Activated CD4-positive, alpha-beta T cell treated with anti-CD3 and anti-CD28 coated beads, Interleukin-10, Interleukin-2, amounts not matched to agents 100 ng/mL and 50 ng/mL, durations not matched to agents 16 hours and 8 hours (primary cell): ENCODE data around the gene RAB1B.

Source experiments
- DNase-seq: peaks from one replicate; pipeline ENCODE4 v3.0.0-alpha.2; 2020

RAB1B gene

DNA sequence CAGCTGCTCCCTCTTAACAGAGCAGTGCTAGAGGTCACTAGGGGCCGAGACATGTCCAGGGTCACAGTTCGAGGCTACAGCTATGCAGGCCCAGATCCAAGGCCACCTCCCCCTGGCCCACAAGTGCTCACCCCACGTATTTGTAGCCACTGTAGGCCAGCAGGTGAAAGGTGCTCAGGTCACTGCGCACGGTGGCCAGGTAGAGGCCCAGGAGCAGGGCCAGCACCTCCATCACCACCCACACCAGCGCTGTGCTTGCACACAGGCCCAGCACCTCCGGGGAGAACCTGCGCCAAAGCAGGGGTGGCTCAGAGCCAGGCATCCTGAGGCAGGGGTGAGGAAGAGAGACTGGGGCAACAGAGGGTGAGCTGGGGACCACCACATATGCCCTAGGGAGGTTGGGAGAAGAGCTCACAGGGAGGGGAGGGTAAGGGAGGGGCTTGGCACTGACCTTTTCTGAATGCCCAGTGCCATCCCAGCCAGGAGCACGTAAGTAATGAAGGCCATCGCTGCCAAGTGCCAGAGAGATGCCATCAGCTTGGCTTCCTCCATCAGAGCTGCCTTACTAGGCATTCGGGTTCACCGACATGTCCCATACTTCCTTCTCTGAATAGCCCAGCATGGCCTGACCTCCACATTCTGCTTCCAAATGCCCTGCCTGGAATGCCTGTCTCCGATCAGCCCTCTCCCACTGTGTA, 17.0 kb downstream of the RAB1B start:
- DNase-seq, result no peak

DNA sequence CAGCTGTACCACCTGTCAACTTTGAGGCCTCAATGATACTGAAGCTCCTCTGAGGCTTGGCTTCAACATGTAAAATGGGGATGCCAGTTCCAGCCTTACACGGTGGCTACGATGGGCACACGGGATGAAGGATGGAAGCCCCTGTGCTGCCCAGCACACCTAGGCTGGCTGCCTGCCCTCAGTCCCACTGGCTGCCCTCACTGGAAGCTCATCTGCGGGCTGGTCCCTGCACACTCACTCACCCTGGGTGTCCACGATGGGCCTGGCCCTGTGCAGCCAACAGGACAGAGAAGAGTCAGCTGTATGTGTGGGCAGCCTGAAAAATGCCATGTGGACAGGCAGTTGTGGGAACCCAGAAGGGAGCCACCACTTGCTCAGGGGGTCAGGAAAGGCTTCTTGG, 18.3 kb downstream of the RAB1B start:
- no peak for DNase-seq

DNA sequence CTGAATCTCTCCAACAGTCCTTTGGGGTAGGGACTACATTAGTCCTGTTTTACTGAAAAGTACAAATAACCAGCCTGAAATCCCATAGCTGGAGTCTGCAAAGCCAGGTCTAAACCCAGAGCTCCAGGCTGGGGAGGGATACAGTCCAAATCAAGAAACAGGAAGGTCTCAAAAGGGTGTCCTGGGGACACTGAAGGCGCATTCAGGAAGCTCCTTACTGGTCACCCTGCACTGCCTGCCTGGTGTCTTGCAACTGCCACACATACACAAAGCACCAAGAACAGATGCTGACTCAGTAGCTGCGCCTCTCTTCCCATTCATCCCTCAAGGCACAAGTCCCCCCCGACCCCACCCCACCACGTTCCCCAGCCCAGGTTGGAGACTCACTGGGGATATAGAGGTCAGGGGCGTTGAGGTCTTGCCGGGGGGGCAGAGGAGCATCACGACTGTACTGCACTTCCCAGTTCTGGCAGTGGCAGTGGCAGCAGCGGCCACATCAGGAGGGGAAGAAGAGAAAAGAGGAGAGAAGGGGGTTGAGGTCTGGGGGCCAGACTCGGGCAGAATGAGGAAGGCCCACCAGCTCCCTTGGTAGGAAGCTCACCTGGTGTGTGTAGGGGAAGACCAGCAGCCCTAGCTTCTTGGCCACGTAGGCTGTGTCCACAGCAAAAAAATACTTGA, 18.9 kb downstream of the RAB1B start:
- DNase-seq, result no peak

DNA sequence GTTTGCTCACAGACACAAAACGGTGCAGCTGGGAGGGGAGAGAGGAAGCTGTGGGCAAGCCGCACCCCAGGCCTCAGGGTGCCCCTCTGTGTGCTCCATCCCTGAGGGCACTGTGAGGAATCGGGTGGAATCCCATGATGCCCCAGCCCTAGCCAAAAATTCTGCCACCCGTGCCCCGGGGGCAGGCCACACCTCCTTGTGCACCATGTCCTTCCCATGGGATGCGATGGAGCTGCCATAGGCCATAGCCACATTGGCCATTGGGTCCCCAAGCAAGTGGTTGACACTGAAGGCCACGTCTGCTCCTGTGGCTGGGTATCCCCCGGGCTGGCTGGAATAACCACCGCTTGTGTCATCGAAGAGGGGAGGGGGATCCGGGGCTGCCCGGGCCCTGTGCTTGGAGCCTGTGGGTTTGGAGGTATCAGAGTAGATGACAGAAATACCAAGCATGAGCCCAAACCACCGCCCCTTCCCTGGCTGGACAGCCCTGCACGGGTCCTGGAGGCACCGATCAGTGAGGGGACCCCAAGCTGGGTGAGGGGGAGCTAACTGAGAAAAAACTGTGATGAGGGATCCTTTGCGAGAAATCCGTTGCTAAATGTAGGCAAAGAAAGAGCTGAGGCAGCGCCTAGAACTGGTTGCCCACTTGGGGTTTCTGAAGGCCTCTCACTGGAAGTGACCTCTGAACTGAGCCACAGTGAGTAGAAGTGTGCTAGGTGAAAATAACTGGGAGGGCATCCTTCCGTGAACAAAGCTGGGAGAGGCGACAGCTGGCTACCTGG, 19.6 kb downstream of the RAB1B start:
- no peak for DNase-seq

DNA sequence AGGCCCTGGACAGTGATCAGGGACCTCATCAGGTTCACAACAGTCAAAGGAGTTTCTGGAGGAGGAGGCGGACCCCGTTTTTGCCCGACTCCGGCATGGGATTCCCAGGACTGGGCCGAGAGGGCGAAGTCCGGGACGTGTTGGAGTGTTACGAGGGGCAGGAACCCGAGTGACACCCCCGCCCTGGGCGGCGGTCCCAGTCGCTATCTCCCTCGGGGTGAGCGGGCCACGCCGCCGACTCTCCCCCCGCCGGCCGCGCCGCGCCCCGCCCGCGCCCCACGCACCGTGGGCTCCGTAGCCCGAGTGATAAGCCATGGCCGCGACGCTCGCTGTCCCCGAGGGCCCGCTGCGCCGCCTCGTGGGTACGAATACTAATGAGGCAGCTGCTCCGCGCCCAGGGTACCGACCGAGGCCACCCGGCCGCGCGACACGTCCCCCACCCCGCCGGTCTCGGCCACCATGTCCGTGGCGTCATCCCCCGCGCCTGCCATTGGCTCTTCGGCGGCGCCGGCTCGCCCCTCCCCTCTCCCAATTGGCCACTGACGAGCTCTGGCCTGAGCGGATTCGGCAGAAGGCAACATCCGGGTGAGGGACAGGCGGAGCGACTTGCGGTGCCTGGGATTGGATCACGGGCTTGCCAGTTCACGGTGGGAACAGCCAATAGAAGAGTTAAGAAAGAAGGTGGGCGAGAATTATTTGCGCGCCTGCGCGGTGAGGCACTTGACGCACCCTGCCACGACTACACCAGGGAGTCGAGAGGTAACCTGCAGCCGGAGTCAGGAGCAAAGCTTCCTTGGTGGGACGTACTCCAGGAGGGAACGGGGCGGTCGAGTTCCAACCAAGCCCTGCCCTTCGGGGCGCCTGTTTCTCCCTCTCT, 20.5 kb downstream of the RAB1B start, which contains the start of gene YIF1A:
TSS of gene YIF1A (minus strand) at position 473 of the 877 bp plus-strand sequence. CDS start at position 315, 158 bp downstream.
- peak; percentile 100 for DNase-seq

DNA sequence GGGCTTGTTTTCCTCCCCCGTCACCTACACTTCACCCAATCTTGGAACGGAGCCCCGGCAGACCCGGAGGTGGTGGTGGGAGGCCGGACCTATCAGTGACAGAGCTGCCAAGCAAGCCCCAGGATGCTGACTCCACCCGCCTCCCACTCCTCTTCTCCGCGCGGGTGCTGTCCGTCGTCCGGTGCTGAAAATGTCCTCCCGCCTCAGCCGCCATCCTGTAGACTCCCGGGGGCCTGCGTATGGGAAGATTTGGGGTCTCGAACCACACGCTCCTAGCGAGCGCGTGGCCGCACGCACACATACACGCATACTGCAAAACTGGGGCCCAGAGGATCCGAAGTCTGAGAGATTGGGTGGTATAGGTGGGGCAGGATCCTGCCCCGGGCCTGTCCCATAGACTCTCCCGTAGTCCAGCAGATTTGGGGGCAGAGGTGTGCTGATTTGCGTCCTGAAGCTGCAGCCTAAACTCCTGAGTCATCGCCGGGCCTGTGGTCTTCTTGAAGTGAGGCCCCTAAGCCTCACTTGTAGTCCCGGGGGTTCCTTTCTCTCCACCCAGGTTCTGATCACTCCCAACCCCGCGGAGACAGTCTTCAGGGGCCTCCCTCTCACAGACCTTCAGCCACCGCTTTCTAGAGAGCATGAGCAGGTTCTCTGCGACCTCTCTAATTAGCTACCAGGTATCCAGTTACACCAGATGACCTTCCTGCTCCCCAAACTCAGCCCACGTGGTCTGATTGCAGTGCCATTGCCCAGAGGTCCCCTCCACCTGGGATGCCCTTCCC, 21.3 kb downstream of the RAB1B start:
- DNase-seq, result peak; percentile 83

DNA sequence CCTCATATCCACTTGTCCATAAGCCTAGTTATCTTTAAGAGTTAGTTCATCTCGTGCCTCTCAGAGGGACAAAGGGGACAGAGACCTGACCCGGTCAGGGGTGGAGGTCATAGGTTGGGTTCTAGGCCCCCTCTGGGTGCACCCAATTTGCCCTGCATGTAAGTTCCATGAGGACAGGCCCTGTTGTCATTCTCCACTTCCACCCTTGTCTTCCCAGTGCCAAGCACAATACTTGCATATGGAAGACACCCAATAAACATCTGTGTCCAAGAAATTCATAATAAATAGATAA, 21.8 kb downstream of the RAB1B start:
- DNase-seq, result no peak

DNA sequence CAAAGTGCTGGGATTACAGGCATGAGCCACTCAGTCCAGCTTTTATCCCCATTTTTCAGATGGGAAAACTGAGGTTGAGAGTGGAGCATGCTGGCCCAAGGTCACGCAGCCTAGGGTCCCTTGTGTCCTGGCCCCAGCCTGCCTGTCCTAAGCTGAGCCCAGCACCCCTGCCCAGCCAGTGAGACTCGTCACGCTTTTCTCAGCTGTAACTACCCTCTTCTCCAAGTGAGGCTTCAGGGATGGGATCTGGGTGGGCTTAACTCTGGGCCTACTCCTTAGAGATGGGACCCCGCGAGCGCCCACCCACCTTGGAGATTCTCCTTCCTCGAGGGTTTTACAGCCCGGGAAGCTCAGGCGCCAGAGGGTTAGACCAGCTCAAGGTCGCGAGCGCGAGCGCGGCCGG, 22.9 kb downstream of the RAB1B start:
- DNase-seq, result no peak

DNA sequence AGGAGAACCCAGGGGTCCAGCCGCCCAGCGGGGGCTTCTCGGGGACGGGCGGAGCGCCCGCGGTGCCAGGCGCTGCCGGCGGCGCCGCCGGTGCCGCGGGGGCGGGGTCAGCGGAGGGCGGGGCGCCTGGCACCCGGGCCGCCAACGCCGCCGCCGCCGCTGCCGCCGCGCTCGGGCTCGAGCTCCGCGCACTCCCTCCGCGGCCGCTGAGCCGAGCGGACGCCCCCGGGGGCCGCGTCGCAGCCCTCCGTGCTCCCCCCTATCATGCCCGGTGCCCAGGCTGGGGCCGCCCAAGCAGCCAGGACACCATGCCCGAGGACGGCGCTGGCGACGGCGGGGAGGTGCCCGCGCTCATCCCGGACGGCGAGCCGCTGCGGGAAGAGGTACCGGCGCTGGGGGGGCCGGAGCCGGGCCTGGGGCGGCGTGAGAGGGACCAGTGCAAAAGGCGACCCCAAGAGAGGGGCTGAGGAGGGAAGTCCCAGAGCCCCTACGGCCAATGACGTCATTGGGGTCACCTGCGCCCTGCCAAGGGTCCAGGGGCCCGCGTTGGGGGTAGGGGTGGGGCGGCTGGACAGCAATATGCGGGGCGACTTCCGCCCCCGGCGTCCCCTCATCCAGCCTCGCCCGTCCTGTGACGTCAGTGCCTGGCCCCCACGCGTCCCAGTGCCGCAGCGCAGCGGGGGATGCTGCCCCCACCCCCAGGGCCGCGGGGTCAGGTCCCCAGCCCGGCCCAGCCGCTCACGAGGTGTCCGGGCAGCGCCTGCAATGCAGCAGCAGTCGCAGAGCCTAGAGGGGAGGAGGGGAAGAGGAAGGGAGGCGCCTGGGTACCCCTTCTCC, 23.5 kb downstream of the RAB1B start, which contains the start of gene TMEM151A:
TSS of gene TMEM151A (plus strand) at position 189 of the 837 bp plus-strand sequence. CDS start at position 309, 120 bp downstream.
- DNase-seq, result no peak

DNA sequence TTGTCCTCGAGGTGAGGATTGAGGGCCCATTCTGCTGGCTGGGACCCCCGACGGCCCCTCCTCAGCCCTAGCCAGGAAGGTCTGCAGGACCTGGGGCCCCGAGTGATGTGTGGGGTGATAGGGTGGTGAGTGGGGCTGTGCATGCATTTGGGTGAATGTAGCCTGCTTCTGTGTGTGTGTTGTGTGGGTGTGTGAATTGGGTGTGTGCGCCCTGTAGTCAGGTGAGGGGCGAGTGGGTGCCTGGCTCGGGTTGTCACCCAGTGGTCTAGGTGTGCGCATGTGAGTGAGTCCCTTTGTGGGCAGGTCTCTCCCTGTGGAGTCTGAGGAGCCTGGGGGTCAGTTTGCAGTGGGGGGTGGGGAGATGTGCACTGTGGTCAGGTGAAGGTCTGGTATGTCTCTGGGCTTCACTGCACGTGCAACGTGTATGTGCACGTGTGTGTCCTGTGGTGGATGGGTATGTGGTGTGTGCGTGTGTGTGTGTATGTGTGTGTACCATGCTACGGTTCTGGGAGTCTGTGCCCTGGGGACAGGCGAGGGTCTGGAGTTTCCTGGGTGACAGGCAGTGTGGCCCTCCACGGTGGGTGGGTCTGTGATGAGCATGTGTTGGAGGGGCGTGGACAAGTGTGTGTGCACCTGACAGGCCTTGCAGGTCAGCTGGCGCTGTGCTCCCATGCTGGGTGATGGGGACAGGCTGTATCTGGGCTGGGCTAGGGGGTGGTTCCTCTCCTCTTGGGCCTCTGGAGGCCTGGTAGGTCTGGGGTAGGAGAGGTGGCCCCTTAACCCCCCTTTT, 24.3 kb downstream of the RAB1B start:
- DNase-seq, result no peak

DNA sequence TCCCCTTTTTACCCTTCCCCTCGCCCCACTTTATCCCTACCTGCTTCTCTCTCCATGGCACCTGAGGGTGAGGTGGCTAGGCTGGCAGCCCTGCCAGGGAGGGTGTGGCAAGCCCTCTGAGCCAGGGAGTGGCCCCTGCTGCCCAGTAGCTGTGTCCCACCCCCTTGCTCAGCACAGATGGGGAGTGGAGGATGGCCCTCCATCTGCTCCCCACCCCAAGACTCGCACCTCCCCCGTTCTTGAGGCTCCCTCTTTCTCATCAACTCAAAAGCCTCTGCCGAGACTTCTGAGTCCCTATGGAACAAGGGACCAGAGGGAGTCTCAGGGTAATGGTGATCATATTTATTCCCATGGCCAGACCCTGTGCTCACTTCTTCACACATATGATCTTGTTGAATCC, 24.9 kb downstream of the RAB1B start:
- no peak for DNase-seq

DNA sequence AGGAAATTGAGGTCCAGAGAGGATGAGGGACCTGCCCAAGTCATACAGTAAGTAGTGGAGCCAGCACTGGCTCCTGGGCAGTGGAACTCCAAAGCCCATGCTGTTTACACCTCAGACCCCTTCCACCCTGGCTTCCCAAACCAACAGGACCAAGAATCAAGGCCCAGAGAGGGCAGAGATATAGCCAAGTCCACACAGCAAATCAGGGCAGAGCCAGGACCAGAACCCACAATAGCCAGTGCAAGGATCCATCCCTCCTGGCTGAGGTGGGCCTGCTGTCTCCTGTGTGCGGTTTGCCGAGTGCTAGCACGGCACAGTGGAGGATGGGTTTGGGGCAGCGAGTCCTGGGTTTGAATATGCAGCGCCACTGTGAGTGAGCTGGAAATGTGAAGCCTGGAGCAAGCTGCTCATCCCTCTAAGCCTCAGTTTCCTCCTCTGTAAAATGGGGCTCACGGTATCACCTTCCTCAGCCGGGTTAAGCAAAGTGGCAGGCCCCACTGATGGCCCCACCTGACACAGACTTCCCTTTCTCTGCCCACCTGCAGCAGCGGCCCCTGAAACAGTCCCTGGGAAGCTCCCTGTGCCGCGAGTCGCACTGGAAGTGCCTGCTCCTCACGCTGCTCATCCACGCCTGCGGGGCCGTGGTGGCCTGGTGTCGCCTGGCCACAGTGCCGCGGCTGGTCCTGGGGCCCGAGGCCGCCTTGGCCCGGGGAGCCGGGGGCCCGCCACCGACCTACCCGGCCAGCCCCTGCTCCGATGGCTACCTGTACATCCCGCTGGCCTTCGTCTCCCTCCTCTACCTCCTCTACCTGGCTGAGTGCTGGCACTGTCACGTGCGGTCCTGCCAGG, 25.6 kb downstream of the RAB1B start:
- DNase-seq, result no peak

DNA sequence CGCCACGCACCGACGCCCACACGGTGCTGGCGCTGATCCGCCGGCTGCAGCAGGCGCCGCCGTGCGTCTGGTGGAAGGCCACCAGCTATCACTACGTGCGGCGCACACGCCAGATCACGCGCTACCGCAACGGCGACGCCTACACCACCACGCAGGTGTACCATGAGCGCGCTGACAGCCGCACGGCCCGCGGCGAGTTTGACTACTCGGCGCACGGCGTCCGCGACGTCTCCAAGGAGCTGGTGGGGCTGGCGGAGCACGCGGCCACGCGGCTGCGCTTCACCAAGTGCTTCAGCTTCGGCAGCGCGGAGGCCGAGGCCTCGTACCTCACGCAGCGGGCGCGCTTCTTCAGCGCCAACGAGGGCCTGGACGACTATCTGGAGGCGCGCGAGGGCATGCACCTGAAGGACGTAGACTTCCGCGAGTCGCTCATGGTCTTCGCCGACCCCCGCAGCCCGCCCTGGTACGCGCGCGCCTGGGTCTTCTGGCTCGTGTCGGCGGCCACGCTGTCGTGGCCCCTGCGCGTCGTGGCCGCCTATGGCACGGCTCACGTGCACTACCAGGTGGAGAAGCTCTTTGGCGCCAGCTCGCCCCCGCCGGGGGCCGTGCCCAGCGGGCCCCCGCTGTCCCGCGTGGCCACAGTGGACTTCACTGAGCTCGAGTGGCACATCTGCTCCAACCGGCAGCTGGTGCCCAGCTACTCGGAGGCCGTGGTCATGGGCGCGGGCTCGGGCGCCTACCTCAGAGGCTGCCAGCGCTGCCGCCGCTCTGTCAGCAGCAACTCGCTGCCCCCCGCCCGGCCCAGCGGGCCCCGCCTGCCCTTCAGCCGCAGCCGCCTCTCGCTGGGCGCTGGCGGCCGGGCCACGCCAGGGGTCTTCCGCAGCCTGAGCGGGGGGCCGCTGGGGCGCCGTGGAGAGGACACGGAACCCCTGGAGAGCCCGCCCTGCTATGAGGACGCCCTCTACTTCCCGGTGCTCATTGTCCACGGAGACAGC, 26.5 kb downstream of the RAB1B start:
- DNase-seq, result no peak

DNA sequence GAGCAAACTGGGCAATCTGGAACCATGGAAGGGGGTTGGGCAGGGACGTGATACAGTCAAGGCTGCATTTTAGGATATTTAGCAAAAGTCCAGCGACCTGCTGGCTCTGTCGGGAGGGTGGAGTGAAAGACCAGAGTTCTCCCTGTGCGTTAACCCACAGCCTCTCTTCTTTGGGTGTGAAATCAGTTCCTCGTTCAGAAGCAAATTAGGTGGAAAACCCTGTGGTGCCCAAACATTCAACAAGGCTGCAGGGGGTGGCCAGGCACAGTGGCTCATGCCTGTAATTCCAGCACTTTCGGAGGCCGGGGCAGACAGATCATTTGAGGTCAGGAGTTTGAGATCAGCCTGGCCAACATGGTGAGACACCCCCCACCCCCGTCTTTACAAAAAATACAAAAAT, 29.2 kb downstream of the RAB1B start:
- DNase-seq, result no peak

DNA sequence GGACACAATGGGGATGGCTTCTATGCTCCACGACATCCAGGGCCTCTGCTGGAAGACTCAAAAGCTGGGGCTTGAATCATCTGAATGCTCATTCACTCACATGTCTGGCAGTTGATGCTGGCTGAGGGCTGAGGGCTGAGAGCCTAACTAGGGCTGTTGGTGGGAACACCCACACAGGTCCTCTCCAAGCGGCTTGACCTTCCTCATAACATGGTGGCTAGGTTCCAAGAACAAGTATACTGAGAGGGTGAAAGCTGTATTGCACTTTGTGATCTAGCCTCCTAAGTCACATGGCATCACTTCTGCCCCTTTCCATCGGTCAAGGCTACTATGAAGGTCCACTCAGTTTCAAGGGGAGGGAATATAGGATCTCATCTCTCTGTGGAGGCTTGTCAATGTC, 30.7 kb downstream of the RAB1B start:
- no peak for DNase-seq

DNA sequence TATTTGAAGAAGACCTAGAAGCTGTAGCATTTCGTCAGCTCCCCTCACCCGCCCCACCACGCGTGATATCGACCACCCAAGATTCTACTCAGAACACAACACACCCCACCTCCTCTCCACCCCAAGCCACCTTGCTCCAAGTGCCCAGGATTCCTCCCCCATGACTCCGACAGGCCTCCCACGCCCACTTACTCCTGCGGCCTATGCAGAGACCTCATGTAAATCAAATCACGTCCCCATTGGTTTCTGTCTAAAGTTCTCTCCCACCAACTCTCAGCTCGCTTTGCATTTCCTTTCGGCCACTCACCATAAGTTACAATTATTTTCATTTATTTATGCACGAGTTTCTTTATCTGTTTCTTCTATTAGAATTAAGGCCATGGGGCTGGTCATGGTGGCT, 34.2 kb downstream of the RAB1B start:
- no peak for DNase-seq

DNA sequence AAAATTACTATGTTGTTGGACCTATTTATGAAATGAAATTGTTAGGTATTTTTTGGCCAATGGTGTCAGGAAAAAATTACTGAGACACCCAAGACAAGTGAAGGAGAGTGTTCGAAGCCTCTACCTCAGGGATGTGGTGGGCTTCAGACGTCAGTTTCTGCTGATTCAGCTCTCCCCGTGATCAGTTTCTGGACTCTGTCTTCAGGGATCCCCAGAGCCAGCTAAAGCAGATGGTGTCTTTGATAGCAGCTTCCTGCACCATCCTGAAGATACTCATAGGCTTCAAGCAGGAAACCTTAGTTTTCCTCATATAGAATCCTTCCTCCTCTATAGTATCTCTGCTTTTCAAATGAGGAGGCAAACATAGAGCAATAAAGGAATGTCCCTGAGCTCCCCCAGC, 41.0 kb downstream of the RAB1B start:
- no peak for DNase-seq

DNA sequence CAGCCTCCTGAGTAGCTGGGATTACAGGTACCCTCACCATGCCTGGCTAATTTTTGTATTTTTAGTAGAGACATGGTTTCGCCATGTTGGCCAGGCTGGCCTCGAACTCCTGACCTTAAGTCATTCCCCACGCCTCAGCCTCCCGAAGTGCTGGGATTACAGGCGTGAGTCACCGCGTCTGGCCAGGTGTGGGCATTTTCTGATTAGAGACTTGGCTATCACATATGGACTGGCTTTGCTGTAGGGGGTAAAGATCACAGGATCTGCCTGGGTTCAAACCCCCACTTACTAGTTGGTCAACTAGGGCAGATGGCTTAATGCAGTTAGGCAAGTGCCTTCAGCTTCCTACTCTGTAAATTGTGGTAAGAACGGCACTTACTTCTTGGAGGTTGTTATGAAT, 41.9 kb downstream of the RAB1B start:
- no peak for DNase-seq
